ENCODE measurements around the gene ANKIB1.

Gene ANKIB1

DNA sequence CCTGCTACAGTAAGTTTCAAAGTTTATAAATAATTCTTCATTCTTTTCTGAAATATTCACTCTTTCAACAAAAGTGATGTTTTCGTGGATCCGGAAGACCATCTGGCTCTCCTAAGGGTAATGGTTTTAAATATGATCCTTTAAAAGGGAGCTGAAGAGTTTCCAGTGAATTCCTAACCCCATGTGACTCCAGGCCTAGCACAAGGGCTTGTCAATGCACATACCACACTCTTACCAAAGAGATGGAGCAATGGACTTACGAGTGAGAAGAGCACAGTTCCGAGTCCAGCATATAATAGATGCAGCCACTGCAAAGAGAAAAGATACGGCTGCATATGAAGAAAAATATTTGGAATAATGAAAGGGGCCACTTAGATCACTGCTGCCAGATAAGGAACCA lies 169.5 kb downstream of the ANKIB1 start:
- Histone ChIP-seq H3K9me3 (ENCODE audit: control insufficient read depth, insufficient read depth, low read length) (no peaks in the 10 kb centered on the region), H3K27me3 (ENCODE audit: control insufficient read depth, low read length) (no peaks in the 10 kb centered on the region), H4K20me1 (ENCODE audit: control insufficient read depth, insufficient read depth, low read depth, low read length) (no peaks in the 10 kb centered on the region), H3K4me3 (ENCODE audit: low read length) (no peak overlapping the region), H3K9me2 (replicated peaks; ENCODE audit: control insufficient read depth, low read length) (no peaks in the 10 kb centered on the region), H3K36me3 (ENCODE audit: control insufficient read depth, low read length) (no peaks in the 10 kb centered on the region), H3K4me1 (ENCODE audit: control insufficient read depth, low read length) (no peaks in the 10 kb centered on the region), H3F3A (ENCODE audit: control insufficient read depth, insufficient read depth) (no peaks in the 10 kb centered on the region), H3K79me2 (ENCODE audit: control insufficient read depth, low read length) (no peaks in the 10 kb centered on the region), H3K4me2 (ENCODE audit: low read length) (no peak overlapping the region), H3K27ac (ENCODE audit: low read depth, low read length) (no peak overlapping the region)
- TF ChIP-seq, protein P1, sequence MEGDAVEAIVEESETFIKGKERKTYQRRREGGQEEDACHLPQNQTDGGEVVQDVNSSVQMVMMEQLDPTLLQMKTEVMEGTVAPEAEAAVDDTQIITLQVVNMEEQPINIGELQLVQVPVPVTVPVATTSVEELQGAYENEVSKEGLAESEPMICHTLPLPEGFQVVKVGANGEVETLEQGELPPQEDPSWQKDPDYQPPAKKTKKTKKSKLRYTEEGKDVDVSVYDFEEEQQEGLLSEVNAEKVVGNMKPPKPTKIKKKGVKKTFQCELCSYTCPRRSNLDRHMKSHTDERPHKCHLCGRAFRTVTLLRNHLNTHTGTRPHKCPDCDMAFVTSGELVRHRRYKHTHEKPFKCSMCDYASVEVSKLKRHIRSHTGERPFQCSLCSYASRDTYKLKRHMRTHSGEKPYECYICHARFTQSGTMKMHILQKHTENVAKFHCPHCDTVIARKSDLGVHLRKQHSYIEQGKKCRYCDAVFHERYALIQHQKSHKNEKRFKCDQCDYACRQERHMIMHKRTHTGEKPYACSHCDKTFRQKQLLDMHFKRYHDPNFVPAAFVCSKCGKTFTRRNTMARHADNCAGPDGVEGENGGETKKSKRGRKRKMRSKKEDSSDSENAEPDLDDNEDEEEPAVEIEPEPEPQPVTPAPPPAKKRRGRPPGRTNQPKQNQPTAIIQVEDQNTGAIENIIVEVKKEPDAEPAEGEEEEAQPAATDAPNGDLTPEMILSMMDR (IDR thresholded peaks at IDR 0.05; ENCODE audit: low read depth, low read length, poor library complexity, severe bottlenecking) = no peak
- TF ChIP-seq EZH2phosphoT487 (IDR thresholded peaks at IDR 0.05; ENCODE audit: borderline replicate concordance, low read length) = no peak

- TF ChIP-seq EZH2phosphoT487 (IDR thresholded peaks at IDR 0.05; ENCODE audit: borderline replicate concordance, low read length) = no peak
- TF ChIP-seq, protein P1 (IDR thresholded peaks at IDR 0.05; ENCODE audit: low read depth, low read length, poor library complexity, severe bottlenecking) = no peak
- H3K4me3 ChIP-seq (ENCODE audit: low read length) = no peak overlapping the region
- H4K20me1 ChIP-seq (ENCODE audit: control insufficient read depth, insufficient read depth, low read depth, low read length) = no peaks in the 10 kb centered on the region
- no peaks in the 10 kb centered on the region for H3K27me3 ChIP-seq (ENCODE audit: control insufficient read depth, low read length)
- H3K9me3 ChIP-seq (ENCODE audit: control insufficient read depth, insufficient read depth, low read length) = no peaks in the 10 kb centered on the region
- no peaks in the 10 kb centered on the region for H3K36me3 ChIP-seq (ENCODE audit: control insufficient read depth, low read length)
- H3K9me2 ChIP-seq (replicated peaks; ENCODE audit: control insufficient read depth, low read length) = no peaks in the 10 kb centered on the region
- H3K27ac ChIP-seq (ENCODE audit: low read depth, low read length) = no peak overlapping the region
- H3K79me2 ChIP-seq (ENCODE audit: control insufficient read depth, low read length) = no peaks in the 10 kb centered on the region
- H3K4me1 ChIP-seq (ENCODE audit: control insufficient read depth, low read length) = no peaks in the 10 kb centered on the region
- no peaks in the 10 kb centered on the region for H3F3A ChIP-seq (ENCODE audit: control insufficient read depth, insufficient read depth)
- no peak overlapping the region for H3K4me2 ChIP-seq (ENCODE audit: low read length)
Measured at GRCh38 chr7:92417913-92418312, 172.1 kb downstream of the ANKIB1 start.

- no peaks in the 10 kb centered on the region for H3K9me2 ChIP-seq (replicated peaks; ENCODE audit: control insufficient read depth, low read length)
- H3K79me2 ChIP-seq (ENCODE audit: control insufficient read depth, low read length) = no peaks in the 10 kb centered on the region
- no peaks in the 10 kb centered on the region for H3F3A ChIP-seq (ENCODE audit: control insufficient read depth, insufficient read depth)
- peaks cover 16% of the 10 kb centered on the region for H3K4me1 ChIP-seq (ENCODE audit: control insufficient read depth, low read length)
- no peaks in the 10 kb centered on the region for H3K36me3 ChIP-seq (ENCODE audit: control insufficient read depth, low read length)
- no peak overlapping the region for H3K4me2 ChIP-seq (ENCODE audit: low read length)
- H3K27me3 ChIP-seq (ENCODE audit: control insufficient read depth, low read length) = 0 out of 2 replicates have a peak, but pooled peaks cover 3% of the 10 kb centered on the region
- no peaks in the 10 kb centered on the region for H3K9me3 ChIP-seq (ENCODE audit: control insufficient read depth, insufficient read depth, low read length)
- no peak overlapping the region for H3K4me3 ChIP-seq (ENCODE audit: low read length)
- H4K20me1 ChIP-seq (ENCODE audit: control insufficient read depth, insufficient read depth, low read depth, low read length) = no peaks in the 10 kb centered on the region
- TF ChIP-seq, protein P1 (IDR thresholded peaks at IDR 0.05; ENCODE audit: low read depth, low read length, poor library complexity, severe bottlenecking) = no peak
- TF ChIP-seq EZH2phosphoT487 (IDR thresholded peaks at IDR 0.05; ENCODE audit: borderline replicate concordance, low read length) = no peak
- H3K27ac ChIP-seq (ENCODE audit: low read depth, low read length) = no peak overlapping the region
Measured at GRCh38 chr7:92421676-92422435, 176.1 kb downstream of the ANKIB1 start.

Measured in DOHH2 (cell line).